HL-60 (cell line): ENCODE measurements around the gene DLL3.

Experiments
- CTCF ChIP-seq: IDR thresholded peaks from one replicate; pipeline ENCODE4 v1.5.1; 2011; ENCODE audit warnings: low read length, control low read depth, inconsistent platforms; ENCODE audit not compliant: insufficient read depth
- GABPA ChIP-seq: IDR thresholded peaks from 2 replicates; pipeline ENCODE4 v1.6.1; 2012; ENCODE audit warnings: low read depth
- POLR2AphosphoS5 ChIP-seq: IDR thresholded peaks from 2 replicates; pipeline ENCODE4 v1.6.1; 2012; ENCODE audit warnings: low read depth
- REST ChIP-seq: IDR thresholded peaks from 2 replicates; pipeline ENCODE4 v1.6.1; 2012; ENCODE audit warnings: low read depth; ENCODE audit not compliant: insufficient replicate concordance

- TF ChIP-seq CTCF = no peak
- no peak for TF ChIP-seq POLR2AphosphoS5
- TF ChIP-seq REST = no peak
- TF ChIP-seq GABPA = no peak
These were observed 25.9 kb upstream of the DLL3 start for GRCh38 chr19:39472746-39473442.
